H1 (cell line): ENCODE data around the gene QRICH1.

ENCODE experiments used
- EZH2 ChIP-seq: fragments of 200-600 bp; sonication (generic); IDR thresholded peaks from 2 replicates; pipeline ENCODE4 v1.7.1; 2012; ENCODE audit warnings: low read depth, mild to moderate bottlenecking, moderate library complexity, low read length, inconsistent platforms; ENCODE audit not compliant: severe bottlenecking
- FOSL1 ChIP-seq: IDR thresholded peaks from 2 replicates; pipeline ENCODE4 v1.6.1; 2011; ENCODE audit warnings: mild to moderate bottlenecking, low read depth, low read length, moderate library complexity; ENCODE audit not compliant: insufficient read depth
- POLR2A ChIP-seq, 2 experiments: IDR thresholded peaks; 1 replicate in 1 of 2; 2 replicates in 1 of 2; pipeline ENCODE4 v1.6.1; 2011; ENCODE audit warnings: low read depth in 2 of 2, low read length in 2 of 2, mild to moderate bottlenecking in 2 of 2; ENCODE audit errors: control extremely low read depth in 1 of 2
- TF ChIP-seq, protein P1 (sequence below), 3 experiments: IDR thresholded peaks; 1 replicate in 2 of 3; 2 replicates in 1 of 3; pipeline versions ENCODE4 v1.5.1 to v1.6.1; 2011; ENCODE audit warnings: low read length in 3 of 3, mild to moderate bottlenecking in 3 of 3, inconsistent platforms in 2 of 3, low read depth in 1 of 3, moderate library complexity in 1 of 3; ENCODE audit not compliant: insufficient read depth in 1 of 3; ENCODE audit errors: control extremely low read depth in 1 of 3

- TF ChIP-seq, protein P1, sequence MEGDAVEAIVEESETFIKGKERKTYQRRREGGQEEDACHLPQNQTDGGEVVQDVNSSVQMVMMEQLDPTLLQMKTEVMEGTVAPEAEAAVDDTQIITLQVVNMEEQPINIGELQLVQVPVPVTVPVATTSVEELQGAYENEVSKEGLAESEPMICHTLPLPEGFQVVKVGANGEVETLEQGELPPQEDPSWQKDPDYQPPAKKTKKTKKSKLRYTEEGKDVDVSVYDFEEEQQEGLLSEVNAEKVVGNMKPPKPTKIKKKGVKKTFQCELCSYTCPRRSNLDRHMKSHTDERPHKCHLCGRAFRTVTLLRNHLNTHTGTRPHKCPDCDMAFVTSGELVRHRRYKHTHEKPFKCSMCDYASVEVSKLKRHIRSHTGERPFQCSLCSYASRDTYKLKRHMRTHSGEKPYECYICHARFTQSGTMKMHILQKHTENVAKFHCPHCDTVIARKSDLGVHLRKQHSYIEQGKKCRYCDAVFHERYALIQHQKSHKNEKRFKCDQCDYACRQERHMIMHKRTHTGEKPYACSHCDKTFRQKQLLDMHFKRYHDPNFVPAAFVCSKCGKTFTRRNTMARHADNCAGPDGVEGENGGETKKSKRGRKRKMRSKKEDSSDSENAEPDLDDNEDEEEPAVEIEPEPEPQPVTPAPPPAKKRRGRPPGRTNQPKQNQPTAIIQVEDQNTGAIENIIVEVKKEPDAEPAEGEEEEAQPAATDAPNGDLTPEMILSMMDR (IDR thresholded peaks at IDR 0.05; ENCODE audit: control extremely low read depth in 1 of 3, insufficient read depth in 1 of 3, low read depth in 1 of 3, low read length in 3 of 3) = no peak
- no peak for TF ChIP-seq POLR2A (IDR thresholded peaks at IDR 0.05; ENCODE audit: control extremely low read depth in 1 of 2, low read depth in 2 of 2, low read length in 2 of 2)
- TF ChIP-seq EZH2 = no peak
- no peak for TF ChIP-seq FOSL1
Observed at GRCh38 chr3:49004352-49005302, 89.2 kb downstream of the QRICH1 start.
